PC-3 (cell line): ENCODE measurements around the gene C16orf96. TPM values are rescaled to one million over a fixed set of nuclear protein-coding genes. Genes with fewer than 3 reads are reported as not detected.

ENCODE experiments used
- ATAC-seq: fragments of 200-7000 bp; cut with Tn5 transposase; 2 replicates; pipeline ENCODE4 v1.9.1; 2020; ENCODE audit warnings: mild to moderate bottlenecking, moderate library complexity
- BruUV-seq: library from RNA; stranded (reverse); fragments of 400-500 nt; replicated peaks from 2 replicates; lab custom pipeline; 2021; lab: Mats Ljungman, UMichigan
- CTCF ChIA-PET: fragments of 300-600 bp; sonication (Branson Sonifier 250); formaldehyde crosslinking; loops from one replicate; lab custom pipeline; 2022; ENCODE audit warnings: antibody characterized with exemption; lab: Charles Lee
- POLR2A ChIA-PET: fragments of 300-600 bp; sonication (Branson Sonifier 250); formaldehyde crosslinking; loops from one replicate; lab custom pipeline; 2022; ENCODE audit warnings: antibody characterized with exemption; ENCODE audit not compliant: unreplicated experiment; lab: Charles Lee
- DNase-seq: peaks from one replicate; pipeline ENCODE4 v3.0.0-alpha.2; 2015
- H2AFZ ChIP-seq: fragments of 300-600 bp; sonication (generic); 2 replicates; pipeline ENCODE4 v1.6.0; 2016; ENCODE audit warnings: antibody characterized with exemption, low read length
- H3F3A ChIP-seq: fragments of 300-600 bp; sonication (generic); one replicate; pipeline ENCODE4 v1.6.0; 2017; ENCODE audit warnings: antibody characterized with exemption, low read length, control low read depth, mild to moderate bottlenecking; ENCODE audit not compliant: unreplicated experiment
- H3K27ac ChIP-seq: fragments of 300-600 bp; sonication (generic); 2 replicates; pipeline ENCODE4 v1.5.1; 2016; ENCODE audit warnings: mild to moderate bottlenecking, low read length
- H3K27me3 ChIP-seq: fragments of 300-600 bp; sonication (generic); 2 replicates; pipeline ENCODE4 v1.6.1; 2016; ENCODE audit warnings: low read length, mixed read lengths
- H3K36me3 ChIP-seq: fragments of 300-600 bp; sonication (generic); 2 replicates; pipeline ENCODE4 v1.6.1; 2016; ENCODE audit warnings: low read depth, mixed run types, low read length, mixed read lengths
- H3K4me1 ChIP-seq: fragments of 300-600 bp; sonication (generic); 2 replicates; pipeline ENCODE4 v1.5.1; 2016; ENCODE audit warnings: low read length; ENCODE audit not compliant: insufficient read depth
- H3K4me2 ChIP-seq: fragments of 300-600 bp; sonication (generic); 2 replicates; pipeline ENCODE4 v1.6.0; 2016; ENCODE audit warnings: low read length
- H3K4me3 ChIP-seq: fragments of 300-600 bp; sonication (generic); 2 replicates; pipeline ENCODE4 v1.5.1; 2016; ENCODE audit warnings: mild to moderate bottlenecking, low read length, mixed read lengths
- H3K79me2 ChIP-seq: fragments of 300-600 bp; sonication (generic); 2 replicates; pipeline ENCODE4 v1.6.1; 2017; ENCODE audit warnings: low read length, mixed read lengths
- H3K9ac ChIP-seq: fragments of 300-600 bp; sonication (generic); 2 replicates; pipeline ENCODE4 v1.6.0; 2016; ENCODE audit warnings: mild to moderate bottlenecking, low read length
- H3K9me2 ChIP-seq: fragments of 300-600 bp; sonication (generic); replicated peaks from 2 replicates; pipeline ENCODE4 v1.6.1; 2016; ENCODE audit warnings: mixed run types, low read length, mixed read lengths
- H3K9me3 ChIP-seq: fragments of 300-600 bp; sonication (generic); 2 replicates; pipeline ENCODE4 v1.6.1; 2016; ENCODE audit warnings: low read length, mixed read lengths
- H4K20me1 ChIP-seq: fragments of 300-600 bp; sonication (generic); 2 replicates; pipeline ENCODE4 v1.6.1; 2016; ENCODE audit warnings: low read length, mixed read lengths
- CTCF ChIP-seq: fragments of 300-600 bp; sonication (generic); conservative IDR thresholded peaks from 2 replicates; pipeline ENCODE4 v1.5.1; 2017; ENCODE audit warnings: antibody characterized with exemption, low read depth, mild to moderate bottlenecking, low read length
- EZH2 ChIP-seq: fragments of 300-600 bp; sonication (generic); IDR thresholded peaks from one replicate; pipeline ENCODE4 v1.6.1; 2017; ENCODE audit warnings: antibody characterized with exemption, mild to moderate bottlenecking, low read length; ENCODE audit not compliant: unreplicated experiment
- EZH2phosphoT487 ChIP-seq: fragments of 300-600 bp; sonication (generic); IDR thresholded peaks from 2 replicates; pipeline ENCODE4 v1.6.1; 2018; ENCODE audit warnings: mild to moderate bottlenecking, antibody characterized with exemption, low read length, borderline replicate concordance
- intact Hi-C: fragments of 100-400 bp; cut with micrococcal nuclease; formaldehyde crosslinking; loops from 2 replicates; pipeline ENCODE4 v1.9.0; 2023
- total RNA-seq: library from RNA; depleted of rRNA; stranded (reverse); fragments of >200 nt; gene quantifications from 2 replicates; pipeline ENCODE4 v1.2.3, GENCODE V29; 2014

Gene C16orf96
- total RNA-seq, 1 experiment from 2014 or later: not detected

- CTCF ChIA-PET: no interaction called here
- Histone ChIP-seq H4K20me1 (no peaks in the 10 kb centered on the region), H3K9ac (no peak overlapping the region), H3K79me2 (no peaks in the 10 kb centered on the region), H3K27ac (no peak overlapping the region), H3F3A (no peaks in the 10 kb centered on the region), H3K27me3 (no peaks in the 10 kb centered on the region), H3K9me3 (no peaks in the 10 kb centered on the region), H3K4me3 (no peak overlapping the region), H3K4me1 (no peaks in the 10 kb centered on the region), H3K4me2 (no peak overlapping the region), H3K36me3 (no peaks in the 10 kb centered on the region), H2AFZ (no peak overlapping the region), H3K9me2 (no peaks in the 10 kb centered on the region)
- intact Hi-C loops: no loop called here
- no peak for ATAC-seq
- no peak for DNase-seq
- no peak for TF ChIP-seq EZH2
- no peak for TF ChIP-seq EZH2phosphoT487
- no peak for TF ChIP-seq CTCF
- no TSS peak for BruUV-seq
- POLR2A ChIA-PET: no interaction called here
Measured at GRCh38 chr16:4524571-4524970, 31.6 kb upstream of the C16orf96 start.

GRCh38 chr16:4525069-4525468 is 31.1 kb upstream of the C16orf96 start:
- H3K4me2 ChIP-seq: no peak overlapping the region
- no peaks in the 10 kb centered on the region for H4K20me1 ChIP-seq
- H3K9me3 ChIP-seq: no peaks in the 10 kb centered on the region
- BruUV-seq: no TSS peak
- H3K9me2 ChIP-seq: no peaks in the 10 kb centered on the region
- no peak overlapping the region for H2AFZ ChIP-seq
- ATAC-seq: no peak
- H3K4me1 ChIP-seq: no peaks in the 10 kb centered on the region
- H3K27ac ChIP-seq: no peak overlapping the region
- DNase-seq: no peak
- intact Hi-C loops: no loop called here
- no peaks in the 10 kb centered on the region for H3K36me3 ChIP-seq
- H3K27me3 ChIP-seq: no peaks in the 10 kb centered on the region
- POLR2A ChIA-PET: no interaction called here
- no peaks in the 10 kb centered on the region for H3F3A ChIP-seq
- no peak overlapping the region for H3K9ac ChIP-seq
- H3K4me3 ChIP-seq: no peak overlapping the region
- H3K79me2 ChIP-seq: no peaks in the 10 kb centered on the region
- no peak for TF ChIP-seq EZH2
- no peak for TF ChIP-seq CTCF
- TF ChIP-seq EZH2phosphoT487: no peak
- CTCF ChIA-PET: no interaction called here

GRCh38 chr16:4525634-4526277 is 30.4 kb upstream of the C16orf96 start:
- Histone ChIP-seq H4K20me1 (no peaks in the 10 kb centered on the region), H3K4me2 (no peak overlapping the region), H3K9me2 (no peaks in the 10 kb centered on the region), H3K4me1 (no peaks in the 10 kb centered on the region), H3K27me3 (no peaks in the 10 kb centered on the region), H3K79me2 (no peaks in the 10 kb centered on the region), H3K27ac (no peak overlapping the region), H3K4me3 (no peak overlapping the region), H3F3A (no peaks in the 10 kb centered on the region), H3K9ac (no peak overlapping the region), H3K36me3 (no peaks in the 10 kb centered on the region), H3K9me3 (no peaks in the 10 kb centered on the region), H2AFZ (no peak overlapping the region)
- ChIA-PET POLR2A (no interaction called here), CTCF (no interaction called here)
- BruUV-seq: no TSS peak
- ATAC-seq: no peak
- no peak for DNase-seq
- intact Hi-C loops: no loop called here
- TF ChIP-seq EZH2: no peak
- TF ChIP-seq EZH2phosphoT487: no peak
